H54 (cell line): ENCODE measurements around the gene WWOX.

Source experiments
- DNase-seq: peaks from one replicate; pipeline ENCODE4 v3.0.0; 2011; ENCODE audit warnings: low spot score, mixed read lengths; ENCODE audit not compliant: insufficient read length
- FAIRE-seq: peaks from 3 replicates; lab custom pipeline; 2011; peaks lifted over from hg19 to GRCh38; lab: Jason Lieb, UNC
- POLR2A ChIP-seq: IDR thresholded peaks from 2 replicates; pipeline ENCODE4 v1.6.1; 2011; ENCODE audit warnings: low read depth, mild to moderate bottlenecking, low read length

The WWOX gene

DNA sequence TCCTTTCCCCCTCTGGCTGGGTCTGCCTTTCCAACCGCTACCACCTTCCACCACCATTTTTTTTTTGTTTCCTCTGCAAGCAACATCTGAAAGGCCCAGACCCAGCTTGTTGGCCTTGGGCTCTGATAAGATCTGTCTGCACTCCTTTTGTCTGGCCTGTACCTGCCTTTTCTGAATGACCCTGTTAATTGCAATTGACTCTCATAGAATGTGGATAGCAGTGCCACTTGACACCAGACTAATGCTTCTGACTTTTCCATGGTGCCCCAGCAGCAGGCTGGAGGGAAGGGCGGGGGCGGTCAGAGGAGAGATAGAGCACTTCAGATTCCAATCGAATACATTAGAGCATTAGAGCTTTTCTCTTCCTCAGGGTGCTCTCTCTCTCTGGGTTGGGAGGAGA is 538.9 kb downstream of the WWOX start:
- no peak for TF ChIP-seq POLR2A
- no peak for FAIRE-seq
- no peak for DNase-seq

GRCh38 chr16:78639775-78640174 is 540.3 kb downstream of the WWOX start:
- no peak for TF ChIP-seq POLR2A
- FAIRE-seq (no peak), DNase-seq (no peak)

DNA sequence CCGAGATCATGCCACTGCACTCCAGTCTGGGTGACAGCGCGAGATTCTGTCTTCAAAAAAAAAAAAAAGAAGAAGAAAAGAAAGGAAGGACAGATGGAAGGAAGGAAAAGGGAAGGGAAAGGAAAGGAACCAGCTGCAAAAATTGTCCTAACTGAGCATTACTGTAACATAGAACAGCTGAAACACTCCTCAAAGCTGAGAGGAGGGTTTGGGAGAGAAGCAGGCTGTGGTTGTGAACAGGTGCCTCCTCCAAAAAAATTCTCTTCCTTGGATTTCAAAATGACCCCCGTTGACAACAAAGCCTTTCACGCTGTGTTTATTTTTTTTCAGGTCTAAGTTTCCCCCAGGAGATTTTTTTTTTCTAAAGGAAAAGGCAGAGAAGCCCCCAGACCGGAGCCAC is 541.4 kb downstream of the WWOX start:
- DNase-seq (no peak), FAIRE-seq (no peak)
- no peak for TF ChIP-seq POLR2A

DNA sequence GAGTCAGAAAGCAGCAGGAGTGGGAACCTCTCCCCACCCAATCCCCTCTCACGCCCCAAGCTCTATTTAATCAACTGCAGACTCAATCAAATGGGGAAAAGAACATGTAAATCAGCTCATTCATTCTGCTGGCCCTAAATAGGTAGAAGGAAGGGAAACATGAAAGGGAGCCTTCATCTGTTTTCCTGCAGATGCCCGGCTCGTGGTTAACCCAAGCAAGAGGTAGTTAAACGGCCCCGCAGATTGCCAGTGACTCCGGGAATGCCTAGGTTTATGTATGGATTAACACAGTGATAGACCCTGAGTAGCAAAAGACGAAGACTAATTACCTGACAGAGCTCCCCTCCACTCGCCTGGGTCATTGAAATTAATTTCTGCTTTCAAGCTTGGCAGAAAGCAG is 542.0 kb downstream of the WWOX start:
- FAIRE-seq (no peak), DNase-seq (no peak)
- TF ChIP-seq POLR2A = no peak

GRCh38 chr16:78642621-78643285 is 543.3 kb downstream of the WWOX start:
- DNase-seq = no peak
- FAIRE-seq = no peak
- TF ChIP-seq POLR2A = no peak

DNA sequence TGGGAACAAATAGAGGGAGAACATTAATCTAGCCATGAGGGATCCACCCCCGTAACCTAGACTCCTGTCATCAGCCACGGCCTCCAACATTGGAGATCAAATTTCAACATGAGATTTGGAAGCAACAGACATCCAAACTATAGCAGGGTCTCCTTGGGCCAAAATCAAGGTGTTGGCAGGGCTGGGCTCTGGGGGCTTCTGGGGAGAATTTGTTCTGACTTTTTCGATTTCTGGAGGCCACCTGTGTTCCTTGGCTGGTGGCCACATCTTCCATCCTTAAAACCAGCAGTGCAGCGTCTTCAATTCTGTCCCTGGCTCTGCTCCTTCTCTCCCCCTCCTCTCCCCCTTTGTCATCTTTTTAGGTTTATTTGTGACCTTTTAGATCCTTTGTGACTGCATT is 546.2 kb downstream of the WWOX start:
- no peak for FAIRE-seq
- no peak for TF ChIP-seq POLR2A
- no peak for DNase-seq

GRCh38 chr16:78647019-78647418 is 547.6 kb downstream of the WWOX start:
- FAIRE-seq (no peak), DNase-seq (no peak)
- no peak for TF ChIP-seq POLR2A

GRCh38 chr16:78647491-78647890 is 548.0 kb downstream of the WWOX start:
- DNase-seq = no peak
- FAIRE-seq = no peak
- no peak for TF ChIP-seq POLR2A

GRCh38 chr16:78648517-78648916 is 549.1 kb downstream of the WWOX start:
- DNase-seq (no peak), FAIRE-seq (no peak)
- TF ChIP-seq POLR2A = no peak

DNA sequence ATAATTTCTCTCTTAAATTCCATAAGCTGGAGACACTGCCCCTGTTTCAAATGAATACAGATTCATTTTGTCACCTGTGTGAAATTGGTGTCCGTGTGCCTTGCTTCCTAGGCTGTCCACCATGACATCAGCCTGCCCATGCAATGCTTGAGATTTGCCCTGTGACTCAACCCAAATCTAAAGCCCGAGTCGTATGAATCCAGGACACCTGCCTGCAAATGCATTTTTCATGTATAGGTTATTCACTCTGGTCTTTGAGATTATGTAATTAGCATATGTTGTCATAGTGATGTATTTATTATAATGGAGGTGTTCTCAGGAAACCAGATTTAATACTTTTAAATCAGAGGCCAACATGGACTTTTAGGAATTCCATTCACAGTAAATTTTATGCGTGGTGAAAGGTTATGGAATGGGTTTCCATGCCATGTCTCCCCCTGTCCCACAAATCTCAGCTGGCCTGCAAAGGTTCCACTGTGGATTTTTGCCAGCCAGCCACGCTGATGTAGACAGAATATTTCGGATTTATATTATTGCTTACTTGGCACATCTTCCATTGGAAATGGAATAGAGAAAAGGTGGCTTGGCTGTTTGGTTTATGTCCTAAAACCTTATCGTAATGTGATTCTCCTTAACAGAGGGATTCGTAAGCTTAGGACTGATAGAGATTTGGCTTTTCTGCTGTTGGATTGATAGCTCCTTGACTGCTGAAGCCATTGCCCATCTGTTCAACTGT is 551.1 kb downstream of the WWOX start:
- DNase-seq (no peak), FAIRE-seq (no peak)
- TF ChIP-seq POLR2A = no peak

DNA sequence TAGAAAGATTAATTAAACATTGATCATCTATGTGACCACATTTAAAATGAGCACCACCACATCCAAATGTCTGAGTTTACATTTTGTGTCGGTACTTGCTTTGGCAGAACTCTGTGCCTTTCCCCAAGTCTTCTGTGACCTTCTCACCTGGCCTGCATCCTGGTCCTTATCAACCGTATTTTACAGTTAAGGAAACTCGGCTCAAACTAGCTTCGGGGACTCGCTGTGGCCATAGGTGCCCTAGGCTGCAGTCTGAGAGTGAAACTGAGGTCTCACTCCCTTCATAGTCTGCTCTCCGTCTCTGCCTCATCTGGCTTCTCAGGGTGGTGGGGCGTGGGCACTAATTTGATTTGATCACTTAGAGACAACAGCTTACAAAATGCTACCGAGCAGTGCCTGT is 555.5 kb downstream of the WWOX start:
- FAIRE-seq (no peak), DNase-seq (no peak)
- no peak for TF ChIP-seq POLR2A

DNA sequence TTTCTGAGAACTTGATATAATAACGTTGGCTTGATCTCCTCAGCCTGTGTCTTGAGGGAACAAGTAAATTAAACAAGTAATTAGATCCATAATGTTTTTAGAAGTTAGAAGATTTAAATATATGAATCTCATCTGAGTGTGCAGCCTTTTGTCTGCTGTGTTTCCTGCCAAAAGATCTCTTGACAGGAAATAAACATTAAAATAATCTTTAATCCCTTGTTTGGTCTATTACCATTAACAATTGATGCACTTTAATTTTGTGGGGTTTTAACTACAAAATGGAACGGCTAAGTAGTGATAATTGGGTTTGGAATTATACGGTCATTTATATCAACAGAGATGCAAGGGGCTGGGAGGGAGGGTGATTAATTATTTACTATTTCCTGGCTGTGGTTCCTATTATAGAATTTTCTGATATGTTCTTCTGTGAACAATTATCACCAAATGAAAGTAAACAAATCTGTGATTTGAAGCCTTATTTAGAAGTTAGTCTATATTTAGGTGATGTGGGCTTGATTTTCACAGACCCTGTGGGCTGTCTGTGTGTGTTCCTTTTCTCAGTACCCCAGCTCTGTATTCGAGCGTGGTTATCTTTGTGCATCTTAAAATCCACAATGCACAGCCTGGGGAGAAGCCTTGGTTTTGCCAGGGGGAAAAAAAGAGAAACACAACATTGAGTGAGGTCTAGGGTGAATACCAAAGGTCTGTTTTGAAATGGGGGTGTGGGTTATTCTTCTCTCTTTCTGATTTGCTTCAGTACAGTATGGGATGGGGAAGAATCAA is 556.1 kb downstream of the WWOX start:
- DNase-seq = no peak
- TF ChIP-seq POLR2A = no peak
- FAIRE-seq = no peak

DNA sequence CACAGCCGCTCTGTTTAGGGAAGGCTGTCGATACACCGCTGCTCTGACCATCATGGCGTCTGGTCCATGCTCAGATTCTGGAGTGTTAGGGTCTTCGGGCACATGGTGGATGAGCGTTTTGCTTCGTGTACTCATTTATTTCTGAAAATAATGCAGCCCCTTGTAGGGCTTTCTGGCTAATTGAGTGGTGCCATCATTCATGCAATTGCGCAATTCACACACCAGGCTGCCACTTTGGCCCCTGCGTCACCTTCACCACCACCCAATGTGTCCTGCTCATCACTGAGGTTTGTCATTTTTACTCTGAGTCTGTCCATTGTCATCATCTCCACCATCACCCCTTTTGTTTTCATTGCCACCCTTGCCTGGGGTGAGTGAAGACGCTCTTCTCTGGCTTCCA is 557.4 kb downstream of the WWOX start:
- TF ChIP-seq POLR2A = no peak
- DNase-seq = no peak
- no peak for FAIRE-seq

GRCh38 chr16:78659216-78659615 is 559.8 kb downstream of the WWOX start:
- FAIRE-seq (no peak), DNase-seq (no peak)
- TF ChIP-seq POLR2A = no peak
